HG03066 (cell line): ENCODE data around the gene ADAMTS8.

Source experiments
- ATAC-seq: cut with Tn5 transposase; IDR thresholded peaks from one replicate; pipeline ENCODE4 v1.9.1; 2021; ENCODE audit warnings: low read depth; ENCODE audit not compliant: unreplicated experiment

Gene ADAMTS8

DNA sequence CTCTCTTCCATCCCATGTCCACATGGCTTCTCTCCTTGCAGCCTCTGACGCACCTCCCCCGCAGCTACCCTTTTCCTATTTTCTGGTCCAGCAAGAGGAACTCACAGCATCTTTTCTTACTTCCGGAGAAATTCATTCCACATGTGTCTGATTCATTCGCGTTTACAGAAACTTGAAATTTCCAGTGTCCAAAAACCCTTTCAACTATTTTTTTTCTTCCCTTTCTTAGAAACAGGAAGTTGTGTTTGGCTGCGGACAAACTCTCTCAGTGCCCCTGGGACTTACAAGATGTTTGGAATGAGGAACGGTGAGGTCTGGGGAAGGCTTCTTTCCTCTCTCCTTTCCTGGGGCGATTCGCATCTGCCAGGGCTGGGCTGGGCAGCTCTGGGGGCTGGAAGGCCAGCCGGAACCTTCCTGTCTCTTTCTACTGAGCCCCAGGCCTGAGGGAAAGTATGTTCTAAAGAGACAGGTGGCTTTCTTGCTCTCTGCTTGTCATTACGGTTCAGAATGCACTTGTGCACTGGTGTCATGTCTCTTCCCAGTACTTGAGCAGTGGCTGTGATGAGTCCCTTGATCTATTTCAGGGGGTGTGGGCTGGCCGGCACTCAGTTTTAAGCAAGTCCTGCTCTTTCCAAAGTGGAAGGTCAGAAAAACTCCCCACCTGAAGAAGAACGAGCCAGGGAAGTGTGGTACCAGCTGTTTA lies 27.5 kb downstream of the ADAMTS8 start:
- ATAC-seq: no peak

DNA sequence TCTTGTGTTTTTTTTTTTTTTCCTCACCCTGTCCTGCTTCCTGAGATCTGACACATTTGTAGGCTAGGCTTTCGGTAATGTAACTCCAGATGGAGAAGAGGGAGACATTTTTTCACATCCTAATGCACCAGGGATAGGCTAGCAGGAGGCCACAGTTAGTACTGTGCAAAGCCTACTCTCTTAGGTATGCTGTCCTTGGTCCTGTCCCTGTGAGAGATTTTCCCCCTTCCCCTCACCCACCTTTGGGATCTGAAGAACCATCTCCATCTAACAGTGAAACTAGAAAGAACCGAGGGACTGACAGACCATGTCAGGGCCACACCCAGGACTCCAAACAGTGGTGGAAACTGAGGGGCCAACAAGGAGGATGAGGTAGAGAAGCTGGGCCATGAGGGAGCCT lies 29.2 kb downstream of the ADAMTS8 start:
- ATAC-seq: no peak

GRCh38 chr11:130397780-130398179 lies 30.6 kb downstream of the ADAMTS8 start:
- no peak for ATAC-seq

DNA sequence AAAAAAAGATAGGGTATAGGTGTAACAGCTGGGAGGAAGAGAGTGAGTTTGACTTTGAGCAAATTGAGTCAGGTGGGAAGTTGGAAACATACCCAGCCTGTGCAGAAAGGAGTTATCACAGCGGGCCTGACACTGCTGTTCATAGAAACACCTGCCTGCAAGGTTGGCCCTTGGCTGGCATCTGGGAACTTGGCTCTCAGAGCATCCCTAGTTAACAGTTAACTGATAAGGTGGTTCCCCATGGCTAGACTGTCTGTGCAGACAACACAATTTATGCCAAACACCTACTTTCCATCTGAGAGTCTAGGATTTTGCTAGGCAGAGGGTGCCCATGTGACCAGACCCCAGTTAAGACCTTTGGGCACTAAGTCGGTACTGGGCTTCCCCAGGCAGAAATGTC lies 31.4 kb downstream of the ADAMTS8 start:
- no peak for ATAC-seq

DNA sequence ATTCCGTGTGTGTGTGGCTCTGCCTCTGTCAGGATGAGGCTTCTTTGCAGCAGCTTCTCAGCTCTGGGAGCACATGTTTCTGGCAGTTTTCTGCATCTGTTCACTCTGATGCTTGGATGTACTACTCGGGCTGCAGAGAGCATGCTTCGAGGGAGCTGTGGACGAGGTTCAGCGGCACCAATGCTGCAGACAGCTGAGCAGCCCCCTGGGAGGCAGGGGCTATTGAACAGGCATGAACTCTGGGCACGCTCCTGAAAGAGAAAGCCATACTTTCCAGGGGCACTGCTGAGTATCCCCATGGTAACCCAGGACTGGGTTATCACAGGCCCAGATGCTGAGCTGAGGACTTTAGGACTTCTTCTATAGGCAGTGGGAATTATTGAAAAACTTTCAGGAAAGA lies 33.8 kb downstream of the ADAMTS8 start:
- no peak for ATAC-seq

DNA sequence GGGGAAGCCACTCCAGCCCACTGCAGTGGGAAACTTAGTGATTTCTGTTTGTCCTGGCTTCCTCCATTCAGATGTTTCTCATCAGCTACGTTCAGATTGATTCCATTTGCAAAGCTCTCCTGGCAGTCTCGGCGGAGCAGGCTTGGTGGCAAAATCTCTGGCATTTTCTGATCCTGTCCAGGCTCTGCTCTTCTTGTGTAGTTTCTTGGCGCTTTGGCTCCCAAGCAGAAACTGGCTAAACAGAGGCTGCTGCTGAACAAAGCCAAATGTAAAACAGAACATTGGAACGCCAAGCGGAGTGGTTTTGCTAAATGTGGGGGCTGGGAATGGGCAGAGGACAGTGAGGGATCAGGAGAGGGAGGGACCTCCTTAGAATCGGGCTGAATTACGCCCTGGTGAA lies 36.7 kb downstream of the ADAMTS8 start:
- no peak for ATAC-seq

DNA sequence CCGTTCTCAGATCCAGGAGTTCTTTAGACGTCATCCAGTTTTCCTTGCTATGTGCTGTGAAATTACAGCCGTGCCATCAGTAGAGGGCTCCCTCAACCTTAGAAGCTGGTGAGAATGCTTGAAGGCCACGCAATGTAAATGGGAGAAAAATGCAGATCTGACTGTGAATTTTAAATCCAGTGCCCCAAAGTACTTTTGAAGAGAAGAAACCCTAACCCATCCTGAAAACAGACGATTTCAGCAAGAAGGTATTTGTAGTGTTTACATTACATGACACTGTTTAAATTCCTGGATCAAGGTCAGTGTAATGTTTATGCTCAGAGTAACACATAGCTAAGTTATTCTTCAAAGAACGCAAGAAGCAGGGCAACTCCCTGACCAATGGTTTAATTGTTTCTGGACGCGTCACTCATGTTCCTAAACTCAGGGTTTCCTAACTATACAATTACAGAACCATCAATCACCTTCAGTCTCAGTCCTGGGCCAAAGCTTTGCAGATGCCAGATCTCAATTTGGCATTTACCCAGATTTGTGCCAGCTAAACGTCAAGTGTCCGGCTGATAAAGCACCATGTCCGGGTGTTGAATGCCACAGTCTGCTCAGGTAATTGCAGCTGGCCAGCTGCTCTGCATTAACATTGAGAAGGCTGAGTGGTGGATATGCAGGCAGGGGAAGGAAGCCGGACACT lies 38.2 kb downstream of the ADAMTS8 start:
- ATAC-seq: no peak

GRCh38 chr11:130389335-130389935 lies 39.0 kb downstream of the ADAMTS8 start:
- no peak for ATAC-seq

- no peak for ATAC-seq
Measured at GRCh38 chr11:130388607-130389205, 39.7 kb downstream of the ADAMTS8 start.

- ATAC-seq: no peak
Measured at GRCh38 chr11:130386056-130386455, 42.4 kb downstream of the ADAMTS8 start.

DNA sequence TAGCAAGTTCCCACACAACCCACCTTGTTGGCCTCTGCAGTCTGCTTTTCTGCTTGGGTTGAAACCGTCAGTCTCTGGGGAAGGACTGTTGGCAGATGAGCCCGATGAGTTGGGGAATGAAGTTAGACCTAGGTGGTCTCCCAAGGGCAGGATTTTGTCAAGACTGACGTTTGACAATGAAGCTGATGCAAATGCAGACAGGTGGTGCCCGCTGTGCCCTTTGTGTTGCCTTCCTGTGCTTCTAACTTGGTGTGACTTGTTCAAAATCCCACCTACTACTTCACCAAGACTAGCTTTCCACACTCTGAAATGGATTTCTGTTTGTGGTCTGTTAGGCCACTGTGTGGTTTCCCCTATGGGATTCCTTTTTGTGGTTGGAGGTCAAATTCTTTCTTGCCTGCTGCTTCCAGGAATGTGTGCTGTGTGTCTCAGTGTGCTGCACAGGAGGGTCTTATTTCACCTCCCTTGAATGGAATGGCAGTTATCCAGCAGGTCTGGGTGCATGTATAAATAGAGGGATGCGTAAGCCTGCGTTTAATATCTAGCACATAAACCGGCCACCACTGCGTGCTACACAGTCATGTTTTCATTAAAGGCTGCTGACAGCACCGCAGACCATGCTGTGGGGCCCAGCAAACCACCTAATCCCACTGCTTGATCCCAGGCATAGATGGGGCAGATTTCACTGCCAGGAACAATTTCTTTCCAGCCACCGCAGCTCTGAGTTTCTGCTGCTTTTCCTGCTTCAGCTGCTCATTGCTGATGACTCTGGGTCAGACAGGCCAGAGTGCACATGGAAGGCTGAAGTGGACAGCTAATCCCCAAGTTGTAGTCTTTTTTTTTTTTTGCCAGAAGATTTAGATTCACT lies 44.8 kb downstream of the ADAMTS8 start:
- ATAC-seq: no peak

GRCh38 chr11:130381317-130381716 lies 47.1 kb downstream of the ADAMTS8 start:
- no peak for ATAC-seq

DNA sequence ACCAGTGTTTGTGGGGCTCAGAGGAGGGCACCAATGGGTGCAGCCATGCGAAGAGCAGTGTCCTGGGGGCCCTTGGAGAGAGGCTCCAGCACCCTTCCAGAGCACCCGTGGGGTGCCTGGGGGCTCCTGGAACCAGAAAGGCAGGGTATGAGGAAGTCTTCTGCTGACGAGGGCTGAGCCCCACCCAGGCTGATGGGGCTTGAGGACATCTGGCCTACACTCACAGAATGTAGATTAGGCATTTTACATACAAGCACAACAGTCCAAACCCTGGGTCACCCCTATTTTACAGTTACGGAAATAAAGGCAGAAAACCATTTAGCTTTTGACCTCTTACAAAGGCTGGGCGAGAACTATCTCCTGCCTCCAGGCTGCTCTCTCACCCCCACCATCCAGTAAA lies 47.6 kb downstream of the ADAMTS8 start:
- no peak for ATAC-seq

GRCh38 chr11:130379276-130379675 lies 49.1 kb downstream of the ADAMTS8 start:
- no peak for ATAC-seq

DNA sequence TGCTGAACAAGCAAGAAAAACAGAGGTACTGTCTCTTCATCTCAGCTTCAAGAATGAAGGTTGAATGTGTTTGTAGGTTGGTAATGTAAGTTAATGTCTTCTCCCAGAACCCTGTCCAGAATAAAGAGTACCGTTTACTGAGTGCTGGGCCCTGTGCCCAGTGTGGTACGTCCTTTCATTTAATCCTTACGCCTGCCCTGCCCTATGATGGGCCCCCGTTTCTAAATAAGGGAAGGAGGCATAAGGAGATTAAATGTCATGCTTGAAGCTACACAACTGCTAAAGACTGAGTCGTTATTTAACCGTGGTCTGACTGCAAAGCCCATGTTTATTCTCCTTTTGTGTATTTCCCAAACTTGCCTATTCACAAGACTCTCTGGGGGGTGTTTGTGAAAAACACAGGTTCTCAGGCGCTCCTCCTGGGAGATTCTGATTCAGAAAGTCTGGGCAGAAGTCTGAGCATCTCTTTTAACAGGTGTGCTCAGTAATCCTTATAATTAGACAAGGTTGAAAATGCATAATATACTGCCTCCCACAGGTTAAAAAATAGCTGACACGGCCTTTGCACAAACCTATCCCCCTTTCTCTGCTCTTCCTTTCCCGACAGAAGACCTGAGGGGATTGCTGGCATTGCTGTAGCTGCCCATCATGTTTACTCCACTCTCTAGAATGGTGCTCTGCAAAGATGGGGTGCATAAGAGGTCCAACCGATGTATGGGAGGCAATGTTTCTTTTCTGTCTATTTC lies 57.4 kb downstream of the ADAMTS8 start:
- ATAC-seq: no peak

- no peak for ATAC-seq
Measured at GRCh38 chr11:130369713-130370112, 58.7 kb downstream of the ADAMTS8 start.

DNA sequence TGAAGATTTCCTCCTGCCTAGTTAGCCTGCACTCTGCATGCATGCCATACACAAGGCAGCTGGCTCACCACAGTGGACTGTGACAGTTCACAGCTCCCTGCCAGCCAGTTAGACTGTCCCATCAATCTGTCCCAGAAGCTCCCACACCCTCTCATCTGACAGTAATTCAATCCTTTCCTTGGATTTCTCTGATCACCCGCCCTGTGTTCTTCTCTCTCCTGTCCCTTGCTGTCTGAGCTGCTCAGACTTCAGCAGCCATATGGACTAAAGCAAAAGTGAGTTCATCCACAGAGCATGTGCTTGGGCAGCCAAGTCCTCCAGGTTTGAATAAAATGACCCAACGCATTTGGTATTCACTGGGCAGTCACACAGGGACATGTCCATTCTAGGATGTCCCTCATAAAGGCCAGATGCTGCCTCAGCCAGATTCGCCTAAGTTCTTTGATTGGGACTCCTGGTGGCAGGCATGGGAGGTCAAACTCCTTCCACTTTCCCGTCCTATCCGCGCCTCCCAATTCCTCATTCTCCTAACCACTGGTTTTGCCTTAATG lies 59.2 kb downstream of the ADAMTS8 start:
- ATAC-seq: no peak

- ATAC-seq: no peak
Measured at GRCh38 chr11:130359419-130359818, 69.0 kb downstream of the ADAMTS8 start.

DNA sequence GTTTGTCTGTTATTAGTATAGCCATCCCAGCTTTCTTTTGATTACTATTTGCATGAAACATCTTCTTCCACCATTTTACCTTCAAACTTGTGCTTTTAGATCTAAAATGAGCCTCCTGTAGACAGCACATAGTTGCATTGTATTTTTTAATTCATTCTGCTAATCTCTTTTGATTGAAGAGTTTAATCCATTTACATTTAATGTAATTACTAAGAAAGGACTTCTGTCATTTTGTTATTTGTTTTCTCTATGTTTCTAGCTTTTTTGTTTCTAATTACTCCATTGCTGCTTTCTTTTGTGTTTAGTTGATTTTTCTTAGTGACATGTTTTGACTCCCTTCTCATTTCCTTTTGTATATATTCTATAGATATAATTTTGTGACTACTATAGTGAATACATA lies 70.0 kb downstream of the ADAMTS8 start:
- ATAC-seq: no peak
